Mucosa of rectum (tissue), 2 donors: ENCODE measurements around the gene PLXNB2.

ENCODE experiments used
- H3K27ac ChIP-seq, 2 donors: one replicate each; pipeline ENCODE4 v1.7.0; 2013; ENCODE audit warnings: inconsistent platforms in 2 of 2, low read depth in 2 of 2, low read length in 2 of 2
- H3K27me3 ChIP-seq, 2 donors: one replicate each; pipeline ENCODE4 v1.7.0; 2013; ENCODE audit warnings: low read length in 2 of 2; ENCODE audit not compliant: control insufficient read depth in 2 of 2, insufficient read depth in 2 of 2
- H3K36me3 ChIP-seq, 2 donors: one replicate each; pipeline ENCODE4 v1.7.0; 2013; ENCODE audit warnings: low read length in 2 of 2; ENCODE audit not compliant: control insufficient read depth in 2 of 2, insufficient read depth in 2 of 2
- H3K4me1 ChIP-seq, 2 donors: one replicate each; pipeline ENCODE4 v1.7.0; 2013; ENCODE audit warnings: low read length in 2 of 2, mild to moderate bottlenecking in 1 of 2; ENCODE audit not compliant: control insufficient read depth in 2 of 2, insufficient read depth in 2 of 2
- H3K4me3 ChIP-seq, 2 donors: one replicate each; pipeline ENCODE4 v1.7.0; 2013; ENCODE audit warnings: low read length in 2 of 2
- H3K9ac ChIP-seq, 2 donors: one replicate each; pipeline ENCODE4 v1.7.0; 2013; ENCODE audit warnings: low read length in 2 of 2, low read depth in 1 of 2, mild to moderate bottlenecking in 1 of 2
- H3K9me3 ChIP-seq, 2 donors: one replicate each; pipeline ENCODE4 v1.7.0; 2013; ENCODE audit warnings: low read length in 2 of 2; ENCODE audit not compliant: control insufficient read depth in 2 of 2
- donor health status: healthy.
- donor health status: Normal muscosa, but diverticular disease.

Gene PLXNB2

GRCh38 chr22:50317674-50318073 lies 10.2 kb upstream of the PLXNB2 start:
- H3K27ac ChIP-seq = no peak overlapping the region
- peaks cover 10 to 11% of the 10 kb centered on the region in 2 donors for H3K4me1 ChIP-seq
- H3K9me3 ChIP-seq = no peaks in the 10 kb centered on the region
- H3K36me3 ChIP-seq = no peaks in the 10 kb centered on the region
- H3K9ac ChIP-seq = no peak overlapping the region
- no peaks in the 10 kb centered on the region for H3K27me3 ChIP-seq
- H3K4me3 ChIP-seq = no peak overlapping the region

GRCh38 chr22:50317178-50317577 lies 9.7 kb upstream of the PLXNB2 start:
- Histone ChIP-seq H3K9ac (no peak overlapping the region), H3K4me1 (peaks cover 10 to 11% of the 10 kb centered on the region in 2 donors), H3K27ac (no peak overlapping the region), H3K4me3 (no peak overlapping the region), H3K36me3 (no peaks in the 10 kb centered on the region), H3K9me3 (no peaks in the 10 kb centered on the region), H3K27me3 (no peaks in the 10 kb centered on the region)

GRCh38 chr22:50316114-50317065 lies 8.9 kb upstream of the PLXNB2 start:
- H3K9me3 ChIP-seq = no peaks in the 10 kb centered on the region
- H3K4me1 ChIP-seq = peaks cover 10 to 11% of the 10 kb centered on the region in 2 donors
- no peaks in the 10 kb centered on the region for H3K27me3 ChIP-seq
- no peak overlapping the region for H3K9ac ChIP-seq
- H3K4me3 ChIP-seq = no peak overlapping the region
- no peaks in the 10 kb centered on the region for H3K36me3 ChIP-seq
- H3K27ac ChIP-seq = no peak overlapping the region

- H3K4me1 ChIP-seq = peaks cover 10 to 11% of the 10 kb centered on the region in 2 donors
- H3K27ac ChIP-seq = peak overlapping the region in 1 of 2 donors; percentile 72
- no peaks in the 10 kb centered on the region for H3K9me3 ChIP-seq
- no peaks in the 10 kb centered on the region for H3K36me3 ChIP-seq
- H3K9ac ChIP-seq = no peak overlapping the region
- H3K27me3 ChIP-seq = no peaks in the 10 kb centered on the region
- peak overlapping the region in 1 of 2 donors; percentile 67 for H3K4me3 ChIP-seq
These were observed 8.1 kb upstream of the PLXNB2 start for GRCh38 chr22:50315289-50316113.

- H3K9ac ChIP-seq = peak overlapping the region; percentile 24 to 47
- H3K27me3 ChIP-seq = no peaks in the 10 kb centered on the region
- H3K36me3 ChIP-seq = no peaks in the 10 kb centered on the region
- H3K9me3 ChIP-seq = no peaks in the 10 kb centered on the region
- H3K4me3 ChIP-seq = peak overlapping the region; percentile 58 to 67
- peaks cover 10 to 11% of the 10 kb centered on the region in 2 donors for H3K4me1 ChIP-seq
- peak overlapping the region; percentile 34 to 72 for H3K27ac ChIP-seq
These were observed 7.2 kb upstream of the PLXNB2 start for GRCh38 chr22:50314455-50315288.

GRCh38 chr22:50314081-50314454 lies 6.6 kb upstream of the PLXNB2 start:
- H3K36me3 ChIP-seq = no peaks in the 10 kb centered on the region
- no peaks in the 10 kb centered on the region for H3K9me3 ChIP-seq
- peak overlapping the region; percentile 54 to 72 for H3K27ac ChIP-seq
- peaks cover 11 to 14% of the 10 kb centered on the region in 2 donors for H3K4me1 ChIP-seq
- H3K9ac ChIP-seq = peak overlapping the region; percentile 24 to 47
- H3K4me3 ChIP-seq = peak overlapping the region; percentile 58 to 67
- H3K27me3 ChIP-seq = no peaks in the 10 kb centered on the region

GRCh38 chr22:50313600-50313999 lies 6.2 kb upstream of the PLXNB2 start:
- H3K9me3 ChIP-seq = no peaks in the 10 kb centered on the region
- no peak overlapping the region for H3K9ac ChIP-seq
- no peak overlapping the region for H3K4me3 ChIP-seq
- no peaks in the 10 kb centered on the region for H3K27me3 ChIP-seq
- H3K4me1 ChIP-seq = peaks cover 15 to 17% of the 10 kb centered on the region in 2 donors
- peak overlapping the region in 1 of 2 donors; percentile 72 for H3K27ac ChIP-seq
- H3K36me3 ChIP-seq = no peaks in the 10 kb centered on the region

GRCh38 chr22:50313021-50313420 lies 5.6 kb upstream of the PLXNB2 start:
- Histone ChIP-seq H3K9ac (no peak overlapping the region), H3K4me3 (no peak overlapping the region), H3K36me3 (no peaks in the 10 kb centered on the region), H3K4me1 (peaks cover 21% of the 10 kb centered on the region in 2 donors), H3K27me3 (no peaks in the 10 kb centered on the region), H3K9me3 (no peaks in the 10 kb centered on the region), H3K27ac (no peak overlapping the region)

GRCh38 chr22:50312371-50312770 lies 4.9 kb upstream of the PLXNB2 start:
- H3K4me3 ChIP-seq = no peak overlapping the region
- no peak overlapping the region for H3K27ac ChIP-seq
- no peaks in the 10 kb centered on the region for H3K36me3 ChIP-seq
- no peaks in the 10 kb centered on the region for H3K27me3 ChIP-seq
- H3K9ac ChIP-seq = no peak overlapping the region
- no peaks in the 10 kb centered on the region for H3K9me3 ChIP-seq
- H3K4me1 ChIP-seq = peaks cover 23 to 24% of the 10 kb centered on the region in 2 donors
